WTC11 (cell line): Measurements from ENCODE around the gene WDR45. TPM values are rescaled to one million over a fixed set of nuclear protein-coding genes. Genes with fewer than 3 reads are reported as not detected.
A peak's percentile ranks its signal among the peaks of the same experiment; 100 is the strongest.

Experiments used
- ATAC-seq: fragments of 200-7000 bp; cut with Tn5 transposase; 2 replicates; pipeline ENCODE4 v1.10.0; 2021; ENCODE audit warnings: mild to moderate bottlenecking, moderate library complexity
- CTCF ChIA-PET: fragments of 300-600 bp; sonication (Branson Sonifier 250); formaldehyde crosslinking; loops from one replicate; lab custom pipeline; 2021; ENCODE audit warnings: antibody characterized with exemption; lab: Charles Lee
- POLR2A ChIA-PET: fragments of 350-600 bp; sonication (Branson Sonifier 250); formaldehyde crosslinking; loops from one replicate; lab custom pipeline; 2021; ENCODE audit warnings: antibody characterized with exemption; lab: Charles Lee
- DNase-seq: peaks from one replicate; pipeline ENCODE4 v3.0.0; 2021; ENCODE audit warnings: low spot score
- H3K27ac Mint-ChIP-seq: 2 replicates; pipeline ENCODE4 v1.8.0; 2021; ENCODE audit warnings: mixed read lengths
- H3K27me3 Mint-ChIP-seq: 2 replicates; pipeline ENCODE4 v1.8.0; 2021; ENCODE audit warnings: low read depth, mild to moderate bottlenecking, moderate library complexity, mixed read lengths
- H3K36me3 Mint-ChIP-seq: 2 replicates; pipeline ENCODE4 v1.8.0; 2021; ENCODE audit warnings: mixed read lengths
- H3K4me1 Mint-ChIP-seq: 2 replicates; pipeline ENCODE4 v1.8.0; 2022; ENCODE audit warnings: mixed read lengths
- H3K4me3 Mint-ChIP-seq: 2 replicates; pipeline ENCODE4 v1.8.0; 2021; ENCODE audit warnings: mild to moderate bottlenecking, moderate library complexity, mixed read lengths
- H3K9me3 Mint-ChIP-seq: 2 replicates; pipeline ENCODE4 v1.8.0; 2021; ENCODE audit warnings: mixed read lengths
- FOXJ3 ChIP-seq: sonication (generic); formaldehyde crosslinking; IDR thresholded peaks from 2 replicates; pipeline ENCODE4 v1.9.0; 2021; ENCODE audit warnings: missing genetic modification reagents, mild to moderate bottlenecking, borderline replicate concordance
- GABPB1 ChIP-seq: sonication (generic); formaldehyde crosslinking; IDR thresholded peaks from 2 replicates; pipeline ENCODE4 v1.8.1; 2023; ENCODE audit warnings: mild to moderate bottlenecking, missing genetic modification reagents
- MXD4 ChIP-seq: fragments of 250-450 bp; sonication (Bioruptor Pico); IDR thresholded peaks from 2 replicates; pipeline ENCODE4 v1.8.0; 2021; ENCODE audit warnings: mild to moderate bottlenecking, moderate library complexity, borderline replicate concordance
- MYBL2 ChIP-seq: sonication (generic); formaldehyde crosslinking; IDR thresholded peaks from 2 replicates; pipeline ENCODE4 v1.8.1; 2023; ENCODE audit warnings: mild to moderate bottlenecking, moderate library complexity, missing genetic modification reagents
- PRRX2 ChIP-seq: fragments of 250-450 bp; sonication (Bioruptor Pico); IDR thresholded peaks from 2 replicates; pipeline ENCODE4 v1.8.0; 2021; ENCODE audit warnings: mild to moderate bottlenecking
- ZNF121 ChIP-seq: sonication (generic); formaldehyde crosslinking; IDR thresholded peaks from 2 replicates; pipeline ENCODE4 v1.8.0; 2023; ENCODE audit warnings: missing genetic modification reagents
- ZNF396 ChIP-seq: fragments of 250-450 bp; sonication (Bioruptor Pico); IDR thresholded peaks from 2 replicates; pipeline ENCODE4 v1.8.0; 2021; ENCODE audit warnings: mild to moderate bottlenecking, moderate library complexity, borderline replicate concordance
- total RNA-seq: library from RNA; stranded (reverse); gene quantifications from 3 replicates; pipeline ENCODE4 v1.2.3, GENCODE V29; 2021
- TF ChIP-seq, protein P1 (sequence below): fragments of 250-450 bp; sonication (Bioruptor Pico); IDR thresholded peaks from 2 replicates; pipeline ENCODE4 v1.9.0; 2021; ENCODE audit warnings: mild to moderate bottlenecking
- TF ChIP-seq, protein P2 (sequence below): sonication (generic); formaldehyde crosslinking; conservative IDR thresholded peaks from 2 replicates; pipeline ENCODE4 v1.8.1; 2022; ENCODE audit warnings: mild to moderate bottlenecking, missing genetic modification reagents
- TF ChIP-seq, protein P3 (sequence below): fragments of 250-450 bp; sonication (Bioruptor Pico); IDR thresholded peaks from 2 replicates; pipeline ENCODE4 v1.9.0; 2021; ENCODE audit warnings: mild to moderate bottlenecking
- TF ChIP-seq, protein P4 (sequence below): sonication (generic); formaldehyde crosslinking; IDR thresholded peaks from 2 replicates; pipeline ENCODE4 v1.8.1; 2022; ENCODE audit warnings: mild to moderate bottlenecking, moderate library complexity, missing genetic modification reagents
- TF ChIP-seq, protein P5 (sequence below): sonication (generic); formaldehyde crosslinking; conservative IDR thresholded peaks from 2 replicates; pipeline ENCODE4 v1.8.1; 2023; ENCODE audit warnings: mild to moderate bottlenecking, low read depth, missing genetic modification reagents, moderate library complexity
- TF ChIP-seq, protein P6 (sequence below): sonication (generic); formaldehyde crosslinking; IDR thresholded peaks from 2 replicates; pipeline ENCODE4 v1.8.0; 2023; ENCODE audit warnings: mild to moderate bottlenecking, missing genetic modification reagents
- TF ChIP-seq, protein P7 (sequence below): sonication (generic); formaldehyde crosslinking; IDR thresholded peaks from 2 replicates; pipeline ENCODE4 v1.8.1; 2023; ENCODE audit warnings: mild to moderate bottlenecking, moderate library complexity, missing genetic modification reagents
- TF ChIP-seq, protein P8 (sequence below): sonication (generic); formaldehyde crosslinking; IDR thresholded peaks from 2 replicates; pipeline ENCODE4 v1.8.1; 2022; ENCODE audit warnings: missing genetic modification reagents, borderline replicate concordance
- TF ChIP-seq, protein P9 (sequence below): sonication (generic); formaldehyde crosslinking; IDR thresholded peaks from 2 replicates; pipeline ENCODE4 v1.8.0; 2022; ENCODE audit warnings: mild to moderate bottlenecking, missing genetic modification reagents

WDR45 gene
- total RNA-seq, 1 experiment from 2014 or later, result 23.9 TPM

- H3K27me3 Mint-ChIP-seq, result no peaks in the 10 kb centered on the region
- POLR2A ChIA-PET, result interaction anchor here (0.7 kb wide), 1 partner anchor 104 kb away, joined by 4 read pairs; the partner anchor contains the start of gene GRIPAP1
- peak; percentile 82 for ATAC-seq
- no peaks in the 10 kb centered on the region for H3K4me1 Mint-ChIP-seq
- peak; percentile 16 for DNase-seq
- H3K9me3 Mint-ChIP-seq, result no peaks in the 10 kb centered on the region
- TF ChIP-seq ZNF396 (CRISPR knock-in tag) (no peak), PRRX2 (CRISPR knock-in tag) (no peak), ZNF121 (CRISPR knock-in tag) (no peak), GABPB1 (CRISPR knock-in tag) (no peak), MYBL2 (CRISPR knock-in tag) (no peak), FOXJ3 (CRISPR knock-in tag) (no peak), MXD4 (CRISPR knock-in tag) (no peak)
- TF ChIP-seq, protein P1, sequence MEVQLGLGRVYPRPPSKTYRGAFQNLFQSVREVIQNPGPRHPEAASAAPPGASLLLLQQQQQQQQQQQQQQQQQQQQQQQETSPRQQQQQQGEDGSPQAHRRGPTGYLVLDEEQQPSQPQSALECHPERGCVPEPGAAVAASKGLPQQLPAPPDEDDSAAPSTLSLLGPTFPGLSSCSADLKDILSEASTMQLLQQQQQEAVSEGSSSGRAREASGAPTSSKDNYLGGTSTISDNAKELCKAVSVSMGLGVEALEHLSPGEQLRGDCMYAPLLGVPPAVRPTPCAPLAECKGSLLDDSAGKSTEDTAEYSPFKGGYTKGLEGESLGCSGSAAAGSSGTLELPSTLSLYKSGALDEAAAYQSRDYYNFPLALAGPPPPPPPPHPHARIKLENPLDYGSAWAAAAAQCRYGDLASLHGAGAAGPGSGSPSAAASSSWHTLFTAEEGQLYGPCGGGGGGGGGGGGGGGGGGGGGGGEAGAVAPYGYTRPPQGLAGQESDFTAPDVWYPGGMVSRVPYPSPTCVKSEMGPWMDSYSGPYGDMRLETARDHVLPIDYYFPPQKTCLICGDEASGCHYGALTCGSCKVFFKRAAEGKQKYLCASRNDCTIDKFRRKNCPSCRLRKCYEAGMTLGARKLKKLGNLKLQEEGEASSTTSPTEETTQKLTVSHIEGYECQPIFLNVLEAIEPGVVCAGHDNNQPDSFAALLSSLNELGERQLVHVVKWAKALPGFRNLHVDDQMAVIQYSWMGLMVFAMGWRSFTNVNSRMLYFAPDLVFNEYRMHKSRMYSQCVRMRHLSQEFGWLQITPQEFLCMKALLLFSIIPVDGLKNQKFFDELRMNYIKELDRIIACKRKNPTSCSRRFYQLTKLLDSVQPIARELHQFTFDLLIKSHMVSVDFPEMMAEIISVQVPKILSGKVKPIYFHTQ (CRISPR knock-in tag), result no peak
- TF ChIP-seq, protein P2, sequence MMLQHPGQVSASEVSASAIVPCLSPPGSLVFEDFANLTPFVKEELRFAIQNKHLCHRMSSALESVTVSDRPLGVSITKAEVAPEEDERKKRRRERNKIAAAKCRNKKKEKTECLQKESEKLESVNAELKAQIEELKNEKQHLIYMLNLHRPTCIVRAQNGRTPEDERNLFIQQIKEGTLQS, result no peak
- TF ChIP-seq, protein P3, sequence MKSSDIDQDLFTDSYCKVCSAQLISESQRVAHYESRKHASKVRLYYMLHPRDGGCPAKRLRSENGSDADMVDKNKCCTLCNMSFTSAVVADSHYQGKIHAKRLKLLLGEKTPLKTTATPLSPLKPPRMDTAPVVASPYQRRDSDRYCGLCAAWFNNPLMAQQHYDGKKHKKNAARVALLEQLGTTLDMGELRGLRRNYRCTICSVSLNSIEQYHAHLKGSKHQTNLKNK (CRISPR knock-in tag), result no peak
- TF ChIP-seq, protein P4, sequence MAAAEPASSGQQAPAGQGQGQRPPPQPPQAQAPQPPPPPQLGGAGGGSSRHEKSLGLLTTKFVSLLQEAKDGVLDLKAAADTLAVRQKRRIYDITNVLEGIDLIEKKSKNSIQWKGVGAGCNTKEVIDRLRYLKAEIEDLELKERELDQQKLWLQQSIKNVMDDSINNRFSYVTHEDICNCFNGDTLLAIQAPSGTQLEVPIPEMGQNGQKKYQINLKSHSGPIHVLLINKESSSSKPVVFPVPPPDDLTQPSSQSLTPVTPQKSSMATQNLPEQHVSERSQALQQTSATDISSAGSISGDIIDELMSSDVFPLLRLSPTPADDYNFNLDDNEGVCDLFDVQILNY (CRISPR knock-in tag), result no peak
- TF ChIP-seq, protein P5, sequence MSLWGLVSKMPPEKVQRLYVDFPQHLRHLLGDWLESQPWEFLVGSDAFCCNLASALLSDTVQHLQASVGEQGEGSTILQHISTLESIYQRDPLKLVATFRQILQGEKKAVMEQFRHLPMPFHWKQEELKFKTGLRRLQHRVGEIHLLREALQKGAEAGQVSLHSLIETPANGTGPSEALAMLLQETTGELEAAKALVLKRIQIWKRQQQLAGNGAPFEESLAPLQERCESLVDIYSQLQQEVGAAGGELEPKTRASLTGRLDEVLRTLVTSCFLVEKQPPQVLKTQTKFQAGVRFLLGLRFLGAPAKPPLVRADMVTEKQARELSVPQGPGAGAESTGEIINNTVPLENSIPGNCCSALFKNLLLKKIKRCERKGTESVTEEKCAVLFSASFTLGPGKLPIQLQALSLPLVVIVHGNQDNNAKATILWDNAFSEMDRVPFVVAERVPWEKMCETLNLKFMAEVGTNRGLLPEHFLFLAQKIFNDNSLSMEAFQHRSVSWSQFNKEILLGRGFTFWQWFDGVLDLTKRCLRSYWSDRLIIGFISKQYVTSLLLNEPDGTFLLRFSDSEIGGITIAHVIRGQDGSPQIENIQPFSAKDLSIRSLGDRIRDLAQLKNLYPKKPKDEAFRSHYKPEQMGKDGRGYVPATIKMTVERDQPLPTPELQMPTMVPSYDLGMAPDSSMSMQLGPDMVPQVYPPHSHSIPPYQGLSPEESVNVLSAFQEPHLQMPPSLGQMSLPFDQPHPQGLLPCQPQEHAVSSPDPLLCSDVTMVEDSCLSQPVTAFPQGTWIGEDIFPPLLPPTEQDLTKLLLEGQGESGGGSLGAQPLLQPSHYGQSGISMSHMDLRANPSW (CRISPR knock-in tag), result no peak
- TF ChIP-seq, protein P6, sequence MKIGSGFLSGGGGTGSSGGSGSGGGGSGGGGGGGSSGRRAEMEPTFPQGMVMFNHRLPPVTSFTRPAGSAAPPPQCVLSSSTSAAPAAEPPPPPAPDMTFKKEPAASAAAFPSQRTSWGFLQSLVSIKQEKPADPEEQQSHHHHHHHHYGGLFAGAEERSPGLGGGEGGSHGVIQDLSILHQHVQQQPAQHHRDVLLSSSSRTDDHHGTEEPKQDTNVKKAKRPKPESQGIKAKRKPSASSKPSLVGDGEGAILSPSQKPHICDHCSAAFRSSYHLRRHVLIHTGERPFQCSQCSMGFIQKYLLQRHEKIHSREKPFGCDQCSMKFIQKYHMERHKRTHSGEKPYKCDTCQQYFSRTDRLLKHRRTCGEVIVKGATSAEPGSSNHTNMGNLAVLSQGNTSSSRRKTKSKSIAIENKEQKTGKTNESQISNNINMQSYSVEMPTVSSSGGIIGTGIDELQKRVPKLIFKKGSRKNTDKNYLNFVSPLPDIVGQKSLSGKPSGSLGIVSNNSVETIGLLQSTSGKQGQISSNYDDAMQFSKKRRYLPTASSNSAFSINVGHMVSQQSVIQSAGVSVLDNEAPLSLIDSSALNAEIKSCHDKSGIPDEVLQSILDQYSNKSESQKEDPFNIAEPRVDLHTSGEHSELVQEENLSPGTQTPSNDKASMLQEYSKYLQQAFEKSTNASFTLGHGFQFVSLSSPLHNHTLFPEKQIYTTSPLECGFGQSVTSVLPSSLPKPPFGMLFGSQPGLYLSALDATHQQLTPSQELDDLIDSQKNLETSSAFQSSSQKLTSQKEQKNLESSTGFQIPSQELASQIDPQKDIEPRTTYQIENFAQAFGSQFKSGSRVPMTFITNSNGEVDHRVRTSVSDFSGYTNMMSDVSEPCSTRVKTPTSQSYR (CRISPR knock-in tag), result no peak
- TF ChIP-seq, protein P7, sequence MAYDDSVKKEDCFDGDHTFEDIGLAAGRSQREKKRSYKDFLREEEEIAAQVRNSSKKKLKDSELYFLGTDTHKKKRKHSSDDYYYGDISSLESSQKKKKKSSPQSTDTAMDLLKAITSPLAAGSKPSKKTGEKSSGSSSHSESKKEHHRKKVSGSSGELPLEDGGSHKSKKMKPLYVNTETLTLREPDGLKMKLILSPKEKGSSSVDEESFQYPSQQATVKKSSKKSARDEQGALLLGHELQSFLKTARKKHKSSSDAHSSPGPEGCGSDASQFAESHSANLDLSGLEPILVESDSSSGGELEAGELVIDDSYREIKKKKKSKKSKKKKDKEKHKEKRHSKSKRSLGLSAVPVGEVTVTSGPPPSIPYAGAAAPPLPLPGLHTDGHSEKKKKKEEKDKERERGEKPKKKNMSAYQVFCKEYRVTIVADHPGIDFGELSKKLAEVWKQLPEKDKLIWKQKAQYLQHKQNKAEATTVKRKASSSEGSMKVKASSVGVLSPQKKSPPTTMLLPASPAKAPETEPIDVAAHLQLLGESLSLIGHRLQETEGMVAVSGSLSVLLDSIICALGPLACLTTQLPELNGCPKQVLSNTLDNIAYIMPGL (CRISPR knock-in tag), result no peak
- TF ChIP-seq, protein P8, sequence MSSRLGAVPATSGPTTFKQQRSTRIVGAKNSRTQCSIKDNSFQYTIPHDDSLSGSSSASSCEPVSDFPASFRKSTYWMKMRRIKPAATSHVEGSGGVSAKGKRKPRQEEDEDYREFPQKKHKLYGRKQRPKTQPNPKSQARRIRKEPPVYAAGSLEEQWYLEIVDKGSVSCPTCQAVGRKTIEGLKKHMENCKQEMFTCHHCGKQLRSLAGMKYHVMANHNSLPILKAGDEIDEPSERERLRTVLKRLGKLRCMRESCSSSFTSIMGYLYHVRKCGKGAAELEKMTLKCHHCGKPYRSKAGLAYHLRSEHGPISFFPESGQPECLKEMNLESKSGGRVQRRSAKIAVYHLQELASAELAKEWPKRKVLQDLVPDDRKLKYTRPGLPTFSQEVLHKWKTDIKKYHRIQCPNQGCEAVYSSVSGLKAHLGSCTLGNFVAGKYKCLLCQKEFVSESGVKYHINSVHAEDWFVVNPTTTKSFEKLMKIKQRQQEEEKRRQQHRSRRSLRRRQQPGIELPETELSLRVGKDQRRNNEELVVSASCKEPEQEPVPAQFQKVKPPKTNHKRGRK (CRISPR knock-in tag), result no peak
- TF ChIP-seq, protein P9, sequence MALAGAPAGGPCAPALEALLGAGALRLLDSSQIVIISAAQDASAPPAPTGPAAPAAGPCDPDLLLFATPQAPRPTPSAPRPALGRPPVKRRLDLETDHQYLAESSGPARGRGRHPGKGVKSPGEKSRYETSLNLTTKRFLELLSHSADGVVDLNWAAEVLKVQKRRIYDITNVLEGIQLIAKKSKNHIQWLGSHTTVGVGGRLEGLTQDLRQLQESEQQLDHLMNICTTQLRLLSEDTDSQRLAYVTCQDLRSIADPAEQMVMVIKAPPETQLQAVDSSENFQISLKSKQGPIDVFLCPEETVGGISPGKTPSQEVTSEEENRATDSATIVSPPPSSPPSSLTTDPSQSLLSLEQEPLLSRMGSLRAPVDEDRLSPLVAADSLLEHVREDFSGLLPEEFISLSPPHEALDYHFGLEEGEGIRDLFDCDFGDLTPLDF (CRISPR knock-in tag), result no peak
- no peak overlapping the region for H3K4me3 Mint-ChIP-seq
- no peaks in the 10 kb centered on the region for H3K36me3 Mint-ChIP-seq
- CTCF ChIA-PET, result interaction anchor here (0.6 to 1.6 kb wide), 8 partner anchors 19 to 123 kb away, joined by 3 to 5 read pairs (median 3); no protein-coding TSS in a partner anchor
- no peak overlapping the region for H3K27ac Mint-ChIP-seq
Observed at GRCh38 chrX:49106930-49107329, 27.2 kb upstream of the WDR45 start.
